GM19193 (cell line): ENCODE measurements around the gene LRRN3.

Source experiments
- POLR2A ChIP-seq: IDR thresholded peaks from 4 replicates; pipeline ENCODE4 v1.6.1; 2011; ENCODE audit not compliant: insufficient read depth, insufficient read length; ENCODE audit errors: extremely low read depth

The LRRN3 gene

GRCh38 chr7:111113263-111114017, 22.5 kb downstream of the LRRN3 start:
- no peak for TF ChIP-seq POLR2A

GRCh38 chr7:111115966-111116365, 25.0 kb downstream of the LRRN3 start:
- no peak for TF ChIP-seq POLR2A

DNA sequence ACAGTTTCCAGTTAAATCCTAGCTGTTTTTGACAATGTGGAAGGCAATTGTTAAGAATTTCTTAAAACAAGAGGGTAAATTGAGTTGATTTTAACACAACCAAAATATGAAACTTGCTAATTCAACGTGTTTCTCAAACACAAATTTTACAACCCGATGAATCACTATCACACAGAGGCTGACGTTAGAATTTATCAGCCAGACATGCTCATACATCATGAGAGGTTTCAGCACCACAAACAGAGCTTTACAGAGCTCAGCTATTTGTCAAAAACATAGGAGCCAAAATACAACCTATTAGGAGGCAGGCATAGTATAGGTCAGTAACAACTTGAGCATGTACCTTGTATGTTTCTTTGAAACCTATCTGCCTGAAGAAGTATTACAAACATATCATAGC, 36.1 kb downstream of the LRRN3 start:
- TF ChIP-seq POLR2A = no peak

GRCh38 chr7:111129435-111129834, 38.5 kb downstream of the LRRN3 start:
- TF ChIP-seq POLR2A = no peak

GRCh38 chr7:111132833-111133232, 41.9 kb downstream of the LRRN3 start:
- no peak for TF ChIP-seq POLR2A

GRCh38 chr7:111137296-111138192, 46.6 kb downstream of the LRRN3 start:
- no peak for TF ChIP-seq POLR2A

- no peak for TF ChIP-seq POLR2A
Measured at GRCh38 chr7:111138193-111138569, 47.3 kb downstream of the LRRN3 start.

DNA sequence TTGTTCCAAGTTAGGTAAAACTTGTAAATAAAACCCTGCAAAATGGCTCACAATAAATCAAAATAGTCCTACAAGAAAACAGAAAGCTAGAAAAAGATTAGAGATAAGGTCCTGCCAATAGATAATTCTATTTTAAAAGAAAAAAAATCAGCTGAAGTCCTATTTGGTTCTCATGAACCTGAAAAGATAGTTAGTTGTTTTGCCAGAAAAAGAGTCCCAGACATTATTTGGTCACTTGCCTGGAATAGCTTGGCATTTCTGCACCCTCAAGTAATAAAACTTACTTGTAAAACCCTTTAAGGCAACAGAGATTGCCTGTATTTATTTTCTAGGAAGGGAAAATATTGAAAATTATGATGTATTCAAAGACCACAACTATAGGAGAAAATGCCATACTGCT, 47.7 kb downstream of the LRRN3 start:
- TF ChIP-seq POLR2A = no peak

DNA sequence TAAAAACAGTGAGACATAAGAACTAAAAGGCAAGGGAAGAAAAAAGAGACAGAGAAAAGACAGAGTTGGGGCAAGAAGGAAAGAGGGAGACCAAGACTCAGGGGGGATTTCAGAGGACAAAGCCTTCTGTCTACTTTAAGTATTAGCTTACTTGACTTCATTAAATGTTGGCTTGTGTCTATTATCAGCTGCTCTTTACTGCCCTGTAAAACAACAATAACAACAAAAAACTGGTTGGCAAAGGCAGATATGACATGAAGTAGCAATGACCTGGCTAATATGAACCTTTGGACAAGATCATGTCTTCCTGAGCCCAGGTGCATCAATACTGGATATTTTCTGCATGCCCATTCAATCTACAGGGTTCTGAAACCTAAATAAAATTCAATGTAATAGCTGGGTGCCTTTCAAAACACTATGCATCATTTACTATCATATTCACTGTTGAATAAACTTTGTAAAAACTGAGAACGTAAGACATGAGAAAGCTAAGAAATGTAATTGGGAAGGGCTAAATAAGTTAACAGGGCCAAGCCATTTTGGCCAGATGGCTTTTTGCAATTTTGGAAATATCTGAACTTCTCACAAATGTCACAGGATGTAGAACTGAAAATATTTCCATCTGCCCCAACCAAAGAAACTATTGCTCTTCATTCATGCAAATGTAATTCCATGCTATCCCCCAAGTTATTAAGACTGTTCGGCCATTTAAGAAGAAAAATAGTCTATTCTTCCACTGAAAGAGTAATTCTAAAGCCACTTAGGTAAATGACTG, 49.4 kb downstream of the LRRN3 start:
- no peak for TF ChIP-seq POLR2A

DNA sequence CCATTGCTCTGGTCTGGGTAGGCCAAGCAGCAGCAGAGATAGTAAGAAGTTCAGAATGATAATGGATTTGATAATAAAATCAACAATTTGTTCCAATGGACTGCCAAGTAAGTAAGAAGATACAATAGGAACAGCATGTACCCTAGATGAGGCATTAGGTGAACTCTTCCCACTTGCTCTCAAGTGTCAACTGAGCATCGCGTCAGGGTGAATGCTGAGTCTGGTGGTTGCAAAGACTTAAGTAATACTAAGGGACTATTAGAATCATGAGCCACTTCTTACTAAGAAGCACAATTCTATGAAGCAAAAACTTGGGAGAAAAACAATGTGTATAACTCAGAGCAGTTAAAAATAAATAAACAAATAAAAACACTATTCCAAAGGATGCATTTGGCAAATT, 54.5 kb downstream of the LRRN3 start:
- TF ChIP-seq POLR2A = no peak

- TF ChIP-seq POLR2A = no peak
Measured at GRCh38 chr7:111146136-111146535, 55.2 kb downstream of the LRRN3 start.

GRCh38 chr7:111147708-111148533, 57.0 kb downstream of the LRRN3 start:
- no peak for TF ChIP-seq POLR2A

- TF ChIP-seq POLR2A = no peak
Measured at GRCh38 chr7:111150709-111151108, 59.8 kb downstream of the LRRN3 start.

- TF ChIP-seq POLR2A = no peak
Measured at GRCh38 chr7:111159426-111159825, 68.5 kb downstream of the LRRN3 start.

- no peak for TF ChIP-seq POLR2A
Measured at GRCh38 chr7:111160297-111160696, 69.4 kb downstream of the LRRN3 start.

DNA sequence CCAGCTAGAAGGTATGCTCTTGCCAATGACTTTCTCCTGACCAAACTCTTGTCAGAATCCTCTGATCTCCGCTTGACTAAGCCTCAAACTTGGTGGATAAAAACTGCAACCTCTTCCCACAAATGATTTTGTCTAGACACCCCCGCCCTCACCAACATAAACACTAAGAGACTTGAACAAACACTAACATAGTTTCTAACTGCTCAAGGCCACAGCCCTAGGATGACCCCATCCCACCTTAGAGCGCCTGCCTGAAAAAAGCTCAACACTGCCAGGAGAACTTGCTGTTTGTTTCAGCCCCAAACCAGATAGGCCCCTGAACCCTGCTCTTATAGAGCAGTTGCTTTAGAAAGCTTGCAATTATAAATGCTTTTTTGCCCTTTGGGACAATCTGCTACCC, 71.8 kb downstream of the LRRN3 start:
- TF ChIP-seq POLR2A = no peak
